Body of pancreas (tissue), 4 donors: ENCODE measurements around the gene SLC36A3.

ENCODE experiments used
- CTCF ChIP-seq, 7 experiments: fragments of 450-650 bp in 4 of 7; fragments of 200-600 bp in 3 of 7; sonication (generic) in 3 of 7; IDR thresholded peaks; one replicate each; pipeline ENCODE4 v1.5.1; 2016 to 2019; ENCODE audit warnings: antibody characterized with exemption in 7 of 7
- POLR2A ChIP-seq, 3 donors: fragments of 450-650 bp; IDR thresholded peaks; one replicate each; pipeline ENCODE4 v1.6.1; 2016; ENCODE audit warnings: antibody characterized with exemption in 3 of 3, mild to moderate bottlenecking in 2 of 3

- no peak for TF ChIP-seq CTCF (IDR thresholded peaks at IDR 0.05)
- no peak for TF ChIP-seq POLR2A (IDR thresholded peaks at IDR 0.05)
Measured at GRCh38 chr5:151255621-151256286, 47.8 kb downstream of the SLC36A3 start.
